SK-N-MC (cell line): ENCODE measurements around the gene PDLIM5.

Source experiments
- EZH2 ChIP-seq: fragments of 200-600 bp; sonication (generic); IDR thresholded peaks from one replicate; pipeline ENCODE4 v1.6.1; 2017; ENCODE audit warnings: antibody characterized with exemption
- FOXP2 ChIP-seq: optimal IDR thresholded peaks from 2 replicates; pipeline ENCODE3; 2011; ENCODE audit warnings: mild to moderate bottlenecking, moderate library complexity; ENCODE audit not compliant: insufficient read depth; ENCODE audit errors: extremely low read length, control extremely low read depth
- POLR2AphosphoS5 ChIP-seq: IDR thresholded peaks from 2 replicates; pipeline ENCODE4 v1.6.1; 2012; ENCODE audit warnings: mild to moderate bottlenecking, low read depth, low read length, borderline replicate concordance

DNA sequence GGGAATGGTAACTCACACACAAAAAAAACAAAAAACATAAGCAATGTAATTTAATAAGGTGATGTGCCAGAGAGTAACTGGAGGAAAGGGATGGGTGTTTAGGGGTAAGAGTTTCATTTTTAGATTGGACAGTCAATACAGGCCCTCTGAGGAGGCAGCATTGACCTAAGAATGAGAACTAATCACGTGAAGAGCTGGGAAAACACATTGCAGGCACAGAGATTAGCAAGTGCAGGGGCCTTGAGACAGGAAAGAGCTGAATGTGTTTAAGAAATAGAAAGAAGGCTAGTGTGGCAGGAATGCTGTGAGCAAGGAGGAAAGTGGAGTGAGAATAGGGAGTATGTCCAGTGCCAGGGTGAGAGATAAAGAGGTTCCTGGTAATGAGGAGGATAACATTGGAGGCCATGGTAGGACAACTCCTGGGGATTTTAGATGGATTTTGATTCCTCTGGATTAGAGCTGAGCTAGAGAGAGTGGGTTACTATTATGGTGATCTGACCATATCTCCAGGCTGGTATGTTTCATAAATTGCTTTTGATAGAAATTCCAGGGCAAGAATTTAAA lies 17.6 kb downstream of the PDLIM5 start:
- no peak for TF ChIP-seq POLR2AphosphoS5
- no peak for TF ChIP-seq FOXP2
- TF ChIP-seq EZH2: no peak
